Epithelial cell of proximal tubule (primary cell): ENCODE results near the gene ACKR2. TPM values are rescaled to one million over a fixed set of nuclear protein-coding genes. Genes with fewer than 3 reads are reported as not detected.

Source experiments
- DNase-seq: peaks from one replicate; pipeline ENCODE4 v3.0.0-alpha.2; 2011; ENCODE audit warnings: low read depth
- H3K4me3 ChIP-seq: 2 replicates; pipeline ENCODE4 v1.5.1; 2011; ENCODE audit warnings: low read depth, mild to moderate bottlenecking, low read length
- CTCF ChIP-seq: conservative IDR thresholded peaks from 2 replicates; pipeline ENCODE4 v1.5.1; 2012; ENCODE audit warnings: low read depth, mild to moderate bottlenecking, low read length
- total RNA-seq: library from RNA; depleted of rRNA; stranded (reverse); fragments of >200 nt; gene quantifications from 2 replicates; pipeline ENCODE4 v1.2.3, GENCODE V29; 2015

The ACKR2 gene
- total RNA-seq, 1 donor from 2014 or later, result 2.8 TPM

GRCh38 chr3:42887084-42887483 lies 77.8 kb downstream of the ACKR2 start:
- no peak overlapping the region for H3K4me3 ChIP-seq
- no peak for TF ChIP-seq CTCF
- DNase-seq, result no peak

DNA sequence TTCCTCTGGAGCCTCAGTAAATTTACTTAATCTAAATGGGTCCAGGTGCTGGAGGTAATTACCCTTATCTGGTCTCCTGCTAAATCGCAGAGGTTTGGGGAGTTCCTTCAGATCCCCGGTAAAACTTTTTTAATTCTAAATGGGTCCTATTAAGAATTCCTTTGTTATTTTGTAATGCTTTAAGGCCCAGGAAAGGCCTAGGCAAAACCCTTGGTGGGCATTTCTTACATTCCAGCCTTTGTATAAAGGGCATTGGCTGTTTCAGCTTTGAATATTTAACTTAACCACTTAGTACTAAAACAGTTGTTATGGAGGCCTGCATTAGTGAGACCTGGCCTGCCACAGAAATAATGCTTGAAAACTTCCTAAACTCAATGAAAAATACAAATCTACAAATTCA lies 81.8 kb downstream of the ACKR2 start:
- no peak for TF ChIP-seq CTCF
- H3K4me3 ChIP-seq, result no peak overlapping the region
- DNase-seq, result no peak

- no peak for TF ChIP-seq CTCF
- DNase-seq, result no peak
- H3K4me3 ChIP-seq, result no peak overlapping the region
Observed at GRCh38 chr3:42892169-42892568, 82.9 kb downstream of the ACKR2 start.

- no peak for DNase-seq
- no peak for TF ChIP-seq CTCF
- no peak overlapping the region for H3K4me3 ChIP-seq
Observed at GRCh38 chr3:42892807-42893206, 83.6 kb downstream of the ACKR2 start.

DNA sequence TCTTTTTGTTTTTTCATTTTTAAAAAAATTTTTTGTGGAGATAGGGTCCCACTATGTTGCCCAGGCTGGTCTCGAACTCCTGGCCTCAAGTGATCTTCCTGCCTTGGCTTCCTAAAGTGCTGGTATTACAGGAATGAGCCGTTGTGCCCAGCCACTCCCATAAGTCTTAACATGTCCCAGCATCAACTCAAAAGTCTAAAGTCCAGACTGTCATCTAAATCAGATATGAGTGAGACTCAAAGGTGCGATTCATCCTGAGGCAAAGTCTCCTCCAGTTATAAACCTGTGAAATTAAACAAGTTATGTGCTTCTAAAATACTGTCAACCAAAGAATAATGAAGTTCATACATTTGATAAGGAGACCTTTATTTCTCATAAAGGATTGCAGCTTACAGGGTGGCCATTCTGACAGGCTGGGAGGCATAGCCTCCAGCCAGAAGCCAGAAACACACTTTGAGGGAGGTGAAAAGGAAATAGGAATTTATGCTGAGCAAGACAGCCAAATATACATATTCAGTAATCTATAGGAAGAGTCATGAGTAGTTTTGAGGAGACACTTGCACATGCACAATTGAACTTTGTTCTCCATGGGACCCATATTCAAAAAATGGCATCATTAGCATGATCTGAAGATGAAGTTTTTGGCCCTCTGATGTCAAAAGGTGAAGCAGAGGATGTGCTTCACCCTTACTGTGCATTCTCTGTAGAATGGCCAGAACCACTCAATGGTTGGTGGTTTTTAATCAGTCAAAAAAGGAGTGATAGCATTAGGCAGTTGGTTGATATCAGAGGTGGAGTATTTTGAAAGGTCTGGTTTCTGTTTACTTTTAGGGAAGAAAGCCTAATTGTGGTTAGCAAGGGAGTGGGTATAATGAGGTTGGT lies 85.7 kb downstream of the ACKR2 start:
- DNase-seq, result no peak
- H3K4me3 ChIP-seq, result no peak overlapping the region
- TF ChIP-seq CTCF, result no peak

GRCh38 chr3:42895580-42895868 lies 86.3 kb downstream of the ACKR2 start:
- no peak for TF ChIP-seq CTCF
- DNase-seq, result no peak
- H3K4me3 ChIP-seq, result no peak overlapping the region

DNA sequence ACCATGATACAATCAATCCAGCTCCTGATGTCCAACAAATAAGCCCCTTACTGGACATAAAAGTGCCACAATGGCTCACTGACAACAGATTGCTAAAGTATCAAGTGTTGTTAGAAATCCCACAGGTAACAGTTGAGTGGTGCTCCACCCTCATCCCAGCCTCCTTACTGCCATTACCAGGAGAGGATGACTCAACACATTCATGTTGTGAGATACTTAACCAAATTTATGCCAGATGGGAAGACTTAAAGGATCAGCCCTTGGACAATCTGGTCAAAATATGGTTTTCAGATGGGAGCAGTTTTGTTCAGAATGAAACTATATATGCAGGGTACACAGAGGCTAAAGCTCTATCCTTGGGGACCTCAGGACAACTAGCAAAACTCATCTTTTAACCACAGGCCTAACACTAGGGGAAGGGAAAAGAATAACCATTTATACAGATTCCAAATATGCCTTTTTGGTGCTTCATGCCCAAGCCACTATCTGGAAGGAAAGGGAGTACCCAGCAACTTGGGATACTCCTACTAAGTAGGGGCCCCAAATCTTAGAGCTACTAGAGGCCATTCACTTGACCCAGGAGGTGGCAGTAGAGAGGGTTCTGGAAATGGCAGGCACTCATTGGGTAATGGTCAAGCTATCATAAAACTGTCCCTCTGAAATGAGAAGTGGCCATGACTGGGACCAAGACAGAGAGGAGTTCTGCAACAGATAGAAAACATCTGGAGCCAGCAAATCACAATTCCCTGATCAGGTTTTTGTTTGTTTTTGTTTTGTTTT lies 89.8 kb downstream of the ACKR2 start:
- TF ChIP-seq CTCF, result peak; percentile 31
- H3K4me3 ChIP-seq, result no peak overlapping the region
- DNase-seq, result no peak
